GM23338 (cell line): Measurements from ENCODE around the gene USP28. TPM values are rescaled to one million over a fixed set of nuclear protein-coding genes. Genes with fewer than 3 reads are reported as not detected.
"Not testable (repeated sequence)": the region's sequence is repeated elsewhere in the genome, so short reads cannot be mapped to it uniquely, and the experiment has no call there.

Experiments used
- ATAC-seq: fragments of 200-7000 bp; cut with Tn5 transposase; 3 replicates; pipeline ENCODE4 v1.9.1; 2020
- DNase-seq: peaks from one replicate; pipeline ENCODE4 v3.0.0-alpha.2; 2015; ENCODE audit warnings: low spot score
- H2AFZ ChIP-seq: fragments of 200-600 bp; sonication (generic); 2 replicates; pipeline ENCODE4 v1.8.0; 2016; ENCODE audit warnings: antibody characterized with exemption, mild to moderate bottlenecking, moderate library complexity
- H3F3A ChIP-seq: fragments of 200-600 bp; sonication (generic); replicated peaks from 2 replicates; pipeline ENCODE4 v1.8.0; 2017; ENCODE audit warnings: antibody characterized with exemption, mixed run types, low read depth
- H3K27ac ChIP-seq: fragments of 200-600 bp; sonication (generic); 2 replicates; pipeline ENCODE4 v1.6.1; 2016; ENCODE audit warnings: low read depth
- H3K27me3 ChIP-seq: fragments of 200-600 bp; sonication (generic); 2 replicates; pipeline ENCODE4 v1.8.0; 2016; ENCODE audit warnings: mild to moderate bottlenecking, mixed run types, moderate library complexity; ENCODE audit not compliant: insufficient read depth
- H3K36me3 ChIP-seq: fragments of 200-600 bp; sonication (generic); 2 replicates; pipeline ENCODE4 v1.8.0; 2016; ENCODE audit warnings: mild to moderate bottlenecking; ENCODE audit not compliant: insufficient read depth
- H3K4me1 ChIP-seq: fragments of 200-600 bp; sonication (generic); 2 replicates; pipeline ENCODE4 v1.8.0; 2016; ENCODE audit warnings: mild to moderate bottlenecking, moderate library complexity; ENCODE audit not compliant: insufficient read depth
- H3K4me2 ChIP-seq: fragments of 200-600 bp; sonication (generic); 2 replicates; pipeline ENCODE4 v1.7.1; 2017; ENCODE audit warnings: mixed run types
- H3K4me3 ChIP-seq: fragments of 200-600 bp; sonication (generic); 2 replicates; pipeline ENCODE4 v1.6.1; 2016; ENCODE audit warnings: mixed run types
- H3K79me2 ChIP-seq: fragments of 200-600 bp; sonication (generic); replicated peaks from 2 replicates; pipeline ENCODE4 v1.8.0; 2017; ENCODE audit warnings: mild to moderate bottlenecking; ENCODE audit not compliant: insufficient read depth
- H3K9me2 ChIP-seq: fragments of 200-600 bp; sonication (generic); 2 replicates; pipeline ENCODE4 v1.8.0; 2017; ENCODE audit not compliant: insufficient read depth
- H4K20me1 ChIP-seq: fragments of 200-600 bp; sonication (generic); replicated peaks from 2 replicates; pipeline ENCODE4 v1.8.0; 2017; ENCODE audit warnings: mild to moderate bottlenecking; ENCODE audit not compliant: insufficient read depth
- H3K27ac Mint-ChIP-seq: 2 replicates; pipeline ENCODE4 v1.8.0; 2020; ENCODE audit warnings: inconsistent platforms, mild to moderate bottlenecking, moderate library complexity, mixed read lengths
- H3K27me3 Mint-ChIP-seq: 3 replicates; pipeline ENCODE4 v1.8.0; 2022; ENCODE audit warnings: low read depth, mild to moderate bottlenecking, moderate library complexity, mixed read lengths, inconsistent platforms; ENCODE audit not compliant: insufficient read depth, poor library complexity
- H3K36me3 Mint-ChIP-seq: 3 replicates; pipeline ENCODE4 v1.8.0; 2021; ENCODE audit warnings: low read depth, mild to moderate bottlenecking, inconsistent platforms, moderate library complexity, mixed read lengths
- H3K4me1 Mint-ChIP-seq: 3 replicates; pipeline ENCODE4 v1.8.0; 2020; ENCODE audit warnings: mild to moderate bottlenecking, inconsistent platforms, mixed read lengths
- H3K4me3 Mint-ChIP-seq: 3 replicates; pipeline ENCODE4 v1.8.0; 2021; ENCODE audit warnings: moderate library complexity, mild to moderate bottlenecking, inconsistent platforms, mixed read lengths
- H3K9me3 Mint-ChIP-seq: 3 replicates; pipeline ENCODE4 v1.8.0; 2020; ENCODE audit warnings: moderate library complexity, mild to moderate bottlenecking, inconsistent platforms, mixed read lengths
- ETS1 ChIP-seq: IDR thresholded peaks from 2 replicates; pipeline ENCODE4 v1.6.1; 2016; ENCODE audit warnings: antibody characterized with exemption
- POLR2AphosphoS5 ChIP-seq: IDR thresholded peaks from 2 replicates; pipeline ENCODE4 v1.6.1; 2016; ENCODE audit warnings: antibody characterized with exemption, low read depth
- ZNF462 ChIP-seq: fragments of 250-450 bp; sonication (Bioruptor Pico); IDR thresholded peaks from 2 replicates; pipeline ENCODE4 v1.5.0; 2020; ENCODE audit warnings: mild to moderate bottlenecking, moderate library complexity
- polyA plus RNA-seq: library from polyadenylated mRNA; unstranded; fragments of >200 nt; fragmentation: Nextera tagmentation; extraction: Ambion mirVana; gene quantifications from 2 replicates; pipeline ENCODE4 v1.2.1, GENCODE V29; 2016
- total RNA-seq: library from RNA; depleted of rRNA; stranded (reverse); fragments of >200 nt; shearing (Covaris generic); gene quantifications from 2 replicates; pipeline ENCODE4 v1.2.3, GENCODE V29; 2014

Gene USP28
- total and polyA plus RNA-seq, 2 experiments from 2014 or later = 73.9 to 171 TPM

GRCh38 chr11:113880971-113881370 is 5.6 kb upstream of the USP28 start (continued):
- no peak for TF ChIP-seq ZNF462 (CRISPR knock-in tag)
- TF ChIP-seq POLR2AphosphoS5 = no peak

- peaks cover 19% of the 10 kb centered on the region for H3K4me1 Mint-ChIP-seq
- H3K36me3 ChIP-seq, DNase-seq, H4K20me1 ChIP-seq, H3K27me3 Mint-ChIP-seq, H3K27ac Mint-ChIP-seq, H3K9me2 ChIP-seq, H3K27me3 ChIP-seq, H3K36me3 Mint-ChIP-seq, H3K4me3 ChIP-seq, H2AFZ ChIP-seq, ATAC-seq, H3K79me2 ChIP-seq, H3K4me2 ChIP-seq, H3K27ac ChIP-seq, H3F3A ChIP-seq, H3K4me3 Mint-ChIP-seq: not testable (repeated sequence)
- H3K9me3 Mint-ChIP-seq = peaks cover 15% of the 10 kb centered on the region; the same call in 2 of the 3 replicates
- H3K4me1 ChIP-seq = peaks cover 16% of the 10 kb centered on the region; the same call in 1 of the 2 replicates
These were observed 4.1 kb upstream of the USP28 start for GRCh38 chr11:113879446-113879845.

DNA sequence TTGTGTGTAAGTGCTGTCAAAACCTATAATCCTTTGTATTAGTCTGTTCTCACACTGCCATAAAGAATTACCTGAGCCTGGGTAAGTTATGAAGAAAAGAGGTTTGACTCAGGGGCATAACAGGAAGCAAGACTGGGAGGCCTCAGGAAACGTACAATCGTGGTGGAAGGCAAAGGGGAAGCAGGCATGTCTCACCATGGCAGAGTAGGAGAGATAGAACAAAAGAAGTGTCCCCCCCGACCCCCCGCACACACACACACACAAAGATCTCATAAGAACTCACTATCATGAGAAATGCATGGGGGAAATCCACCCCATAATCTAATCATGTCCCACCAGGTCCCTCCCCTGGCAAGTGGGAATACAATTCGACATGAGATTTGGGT is 2.3 kb upstream of the USP28 start:
- H3K27me3 Mint-ChIP-seq = peaks cover 9% of the 10 kb centered on the region
- Histone ChIP-seq H3K27me3 (no peaks in the 10 kb centered on the region), H3K36me3 (peaks cover 3% of the 10 kb centered on the region), H3K79me2 (peaks cover 25% of the 10 kb centered on the region), H4K20me1 (peaks cover 8% of the 10 kb centered on the region), H3K4me1 (peaks cover 16% of the 10 kb centered on the region), H3K4me2 (no peak overlapping the region; the same call in 1 of the 2 replicates), H2AFZ (no peak overlapping the region), H3K27ac (no peak overlapping the region), H3K4me3 (no peak overlapping the region), H3K9me2 (no peaks in the 10 kb centered on the region), H3F3A (0 out of 2 replicates have a peak, but pooled peaks cover 6% of the 10 kb centered on the region)
- no peak for DNase-seq
- no peak overlapping the region for H3K4me3 Mint-ChIP-seq
- TF ChIP-seq ETS1 (no peak), POLR2AphosphoS5 (no peak)
- H3K36me3 Mint-ChIP-seq = peaks cover 14% of the 10 kb centered on the region
- H3K9me3 Mint-ChIP-seq = peaks cover 15% of the 10 kb centered on the region; the same call in 2 of the 3 replicates
- peaks cover 26% of the 10 kb centered on the region for H3K4me1 Mint-ChIP-seq
- H3K27ac Mint-ChIP-seq = no peak overlapping the region
- no peak for ATAC-seq
